Astrocyte (in vitro differentiated cells and primary cell): Measurements from ENCODE around the gene TELO2.

Source experiments
- EZH2 ChIP-seq: IDR thresholded peaks from 2 replicates; pipeline ENCODE4 v1.6.1; 2012; ENCODE audit warnings: mild to moderate bottlenecking, low read length, inconsistent platforms; ENCODE audit not compliant: insufficient read depth
- TF ChIP-seq, protein P1 (sequence below): IDR thresholded peaks from 2 replicates; pipeline ENCODE4 v1.5.1; 2011; ENCODE audit warnings: low read depth, mild to moderate bottlenecking, inconsistent platforms, low read length, moderate library complexity; ENCODE audit not compliant: insufficient read depth

DNA sequence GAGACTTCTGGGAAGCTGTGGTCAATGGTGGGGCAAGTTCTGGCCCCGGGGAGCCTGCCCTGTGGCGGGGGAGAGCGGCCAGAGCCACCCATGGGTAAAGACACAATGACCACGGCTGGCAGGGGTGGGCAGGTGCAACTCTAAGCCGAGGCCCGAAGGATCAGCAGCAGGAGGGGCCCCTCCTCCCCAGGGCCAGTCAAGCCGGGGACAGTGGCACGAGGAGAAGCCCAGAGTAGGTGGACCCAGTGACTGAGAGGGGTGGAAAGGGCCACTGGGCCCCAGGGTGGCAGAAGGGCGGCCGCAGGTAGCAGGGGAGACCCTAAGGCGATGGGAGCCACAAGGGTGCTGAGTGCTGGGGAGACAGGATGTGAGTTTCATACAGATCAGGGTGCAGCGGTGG lies 58.0 kb downstream of the TELO2 start:
- TF ChIP-seq, protein P1, sequence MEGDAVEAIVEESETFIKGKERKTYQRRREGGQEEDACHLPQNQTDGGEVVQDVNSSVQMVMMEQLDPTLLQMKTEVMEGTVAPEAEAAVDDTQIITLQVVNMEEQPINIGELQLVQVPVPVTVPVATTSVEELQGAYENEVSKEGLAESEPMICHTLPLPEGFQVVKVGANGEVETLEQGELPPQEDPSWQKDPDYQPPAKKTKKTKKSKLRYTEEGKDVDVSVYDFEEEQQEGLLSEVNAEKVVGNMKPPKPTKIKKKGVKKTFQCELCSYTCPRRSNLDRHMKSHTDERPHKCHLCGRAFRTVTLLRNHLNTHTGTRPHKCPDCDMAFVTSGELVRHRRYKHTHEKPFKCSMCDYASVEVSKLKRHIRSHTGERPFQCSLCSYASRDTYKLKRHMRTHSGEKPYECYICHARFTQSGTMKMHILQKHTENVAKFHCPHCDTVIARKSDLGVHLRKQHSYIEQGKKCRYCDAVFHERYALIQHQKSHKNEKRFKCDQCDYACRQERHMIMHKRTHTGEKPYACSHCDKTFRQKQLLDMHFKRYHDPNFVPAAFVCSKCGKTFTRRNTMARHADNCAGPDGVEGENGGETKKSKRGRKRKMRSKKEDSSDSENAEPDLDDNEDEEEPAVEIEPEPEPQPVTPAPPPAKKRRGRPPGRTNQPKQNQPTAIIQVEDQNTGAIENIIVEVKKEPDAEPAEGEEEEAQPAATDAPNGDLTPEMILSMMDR = no peak
- TF ChIP-seq EZH2 = no peak
